ENCODE data around the gene CACNA2D1.

DNA sequence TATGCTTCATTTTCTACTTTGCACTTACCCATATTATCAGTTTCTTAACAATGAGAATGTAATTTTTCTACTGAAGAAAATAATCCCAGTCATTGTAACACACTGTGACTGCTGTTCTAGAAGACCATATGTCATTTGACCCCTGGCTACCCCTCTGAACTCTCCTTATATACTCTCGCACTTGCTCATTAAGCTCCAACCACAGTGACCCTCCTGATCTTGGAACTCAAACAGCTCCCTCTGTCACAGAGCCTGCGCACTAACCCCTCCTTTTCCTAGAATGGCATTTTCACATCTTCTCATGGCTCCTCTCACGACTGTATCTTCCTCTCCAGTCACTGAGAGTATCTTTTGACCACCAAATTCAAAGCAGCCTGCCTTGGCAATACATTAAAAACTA, 169.7 kb downstream of the CACNA2D1 start:
- no peak for TF ChIP-seq POLR2A (IDR thresholded peaks at IDR 0.05; ENCODE audit: low read length)
- TF ChIP-seq, protein P1, sequence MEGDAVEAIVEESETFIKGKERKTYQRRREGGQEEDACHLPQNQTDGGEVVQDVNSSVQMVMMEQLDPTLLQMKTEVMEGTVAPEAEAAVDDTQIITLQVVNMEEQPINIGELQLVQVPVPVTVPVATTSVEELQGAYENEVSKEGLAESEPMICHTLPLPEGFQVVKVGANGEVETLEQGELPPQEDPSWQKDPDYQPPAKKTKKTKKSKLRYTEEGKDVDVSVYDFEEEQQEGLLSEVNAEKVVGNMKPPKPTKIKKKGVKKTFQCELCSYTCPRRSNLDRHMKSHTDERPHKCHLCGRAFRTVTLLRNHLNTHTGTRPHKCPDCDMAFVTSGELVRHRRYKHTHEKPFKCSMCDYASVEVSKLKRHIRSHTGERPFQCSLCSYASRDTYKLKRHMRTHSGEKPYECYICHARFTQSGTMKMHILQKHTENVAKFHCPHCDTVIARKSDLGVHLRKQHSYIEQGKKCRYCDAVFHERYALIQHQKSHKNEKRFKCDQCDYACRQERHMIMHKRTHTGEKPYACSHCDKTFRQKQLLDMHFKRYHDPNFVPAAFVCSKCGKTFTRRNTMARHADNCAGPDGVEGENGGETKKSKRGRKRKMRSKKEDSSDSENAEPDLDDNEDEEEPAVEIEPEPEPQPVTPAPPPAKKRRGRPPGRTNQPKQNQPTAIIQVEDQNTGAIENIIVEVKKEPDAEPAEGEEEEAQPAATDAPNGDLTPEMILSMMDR (IDR thresholded peaks at IDR 0.05) = no peak
- TF ChIP-seq SMC3 (IDR thresholded peaks at IDR 0.05) = no peak
- TF ChIP-seq JUNB (IDR thresholded peaks at IDR 0.05) = no peak
- TF ChIP-seq ZC3H11A (IDR thresholded peaks at IDR 0.05) = no peak
- no peak for TF ChIP-seq CBX8 (IDR thresholded peaks at IDR 0.05)
